IPS-15b (cell line): Measurements from ENCODE around the gene OR2A7.
"Not testable (repeated sequence)": the region's sequence is repeated elsewhere in the genome, so short reads cannot be mapped to it uniquely, and the experiment has no call there.

Experiments
- H3K27me3 ChIP-seq: one replicate; pipeline ENCODE4 v1.6.1; 2013; ENCODE audit warnings: low read length; ENCODE audit not compliant: control insufficient read depth, insufficient read depth
- H3K36me3 ChIP-seq: one replicate; pipeline ENCODE4 v1.6.1; 2013; ENCODE audit warnings: low read length; ENCODE audit not compliant: control insufficient read depth, insufficient read depth
- H3K4me1 ChIP-seq: one replicate; pipeline ENCODE4 v1.6.1; 2013; ENCODE audit warnings: mild to moderate bottlenecking, low read length; ENCODE audit not compliant: control insufficient read depth, insufficient read depth
- H3K4me3 ChIP-seq: one replicate; pipeline ENCODE4 v1.5.1; 2013; ENCODE audit warnings: low read depth, low read length
- H3K9ac ChIP-seq: one replicate; pipeline ENCODE4 v1.6.1; 2013; ENCODE audit warnings: low read depth, mild to moderate bottlenecking, low read length
- H3K9me3 ChIP-seq: one replicate; pipeline ENCODE4 v1.6.1; 2013; ENCODE audit warnings: mild to moderate bottlenecking, low read length; ENCODE audit not compliant: control insufficient read depth, insufficient read depth

Gene OR2A7

GRCh38 chr7:144264692-144265091 is at the start of gene OR2A7:
Gene OR2A7 (minus strand): TSS chr7:144264792. CDS start chr7:144259628, 5,164 bp downstream.
- H3K4me3 ChIP-seq, H3K36me3 ChIP-seq, H3K9ac ChIP-seq, H3K4me1 ChIP-seq, H3K9me3 ChIP-seq, H3K27me3 ChIP-seq: not testable (repeated sequence)

GRCh38 chr7:144311872-144312469 is 47.4 kb upstream of the OR2A7 start, which contains the start of gene OR2A1:
Gene OR2A1 (plus strand): TSS chr7:144312419. CDS start chr7:144318125, 5,706 bp downstream.
- not testable (repeated sequence) for H3K4me3 ChIP-seq

GRCh38 chr7:144311218-144311617 is 46.6 kb upstream of the OR2A7 start:
- H3K9ac ChIP-seq, H3K9me3 ChIP-seq, H3K4me3 ChIP-seq, H3K27me3 ChIP-seq, H3K4me1 ChIP-seq, H3K36me3 ChIP-seq: not testable (repeated sequence)

More at GRCh38 chr7:144311872-144312469, 47.4 kb upstream of the OR2A7 start, which contains the start of gene OR2A1:
- not testable (repeated sequence) for H3K9me3 ChIP-seq, H3K36me3 ChIP-seq, H3K27me3 ChIP-seq, H3K9ac ChIP-seq, H3K4me1 ChIP-seq

GRCh38 chr7:144309702-144310101 is 45.1 kb upstream of the OR2A7 start:
- H3K9ac ChIP-seq, H3K27me3 ChIP-seq, H3K36me3 ChIP-seq, H3K4me1 ChIP-seq, H3K4me3 ChIP-seq, H3K9me3 ChIP-seq: not testable (repeated sequence)

GRCh38 chr7:144305156-144305555 is 40.6 kb upstream of the OR2A7 start:
- H3K36me3 ChIP-seq, H3K4me1 ChIP-seq, H3K4me3 ChIP-seq, H3K9me3 ChIP-seq, H3K27me3 ChIP-seq, H3K9ac ChIP-seq: not testable (repeated sequence)

- not testable (repeated sequence) for H3K4me1 ChIP-seq, H3K36me3 ChIP-seq, H3K9me3 ChIP-seq, H3K9ac ChIP-seq, H3K27me3 ChIP-seq, H3K4me3 ChIP-seq
These were observed 39.0 kb upstream of the OR2A7 start for GRCh38 chr7:144303607-144304006.

- not testable (repeated sequence) for H3K9me3 ChIP-seq, H3K27me3 ChIP-seq, H3K4me1 ChIP-seq, H3K9ac ChIP-seq, H3K4me3 ChIP-seq, H3K36me3 ChIP-seq
These were observed 38.1 kb upstream of the OR2A7 start for GRCh38 chr7:144302578-144303303.

- not testable (repeated sequence) for H3K36me3 ChIP-seq, H3K27me3 ChIP-seq, H3K9ac ChIP-seq, H3K9me3 ChIP-seq, H3K4me1 ChIP-seq, H3K4me3 ChIP-seq
These were observed 29.4 kb upstream of the OR2A7 start for GRCh38 chr7:144293794-144294499.

GRCh38 chr7:144292384-144293161 is 28.0 kb upstream of the OR2A7 start:
- H3K9me3 ChIP-seq, H3K4me1 ChIP-seq, H3K4me3 ChIP-seq, H3K9ac ChIP-seq, H3K27me3 ChIP-seq, H3K36me3 ChIP-seq: not testable (repeated sequence)

GRCh38 chr7:144291607-144292006 is 27.0 kb upstream of the OR2A7 start:
- not testable (repeated sequence) for H3K36me3 ChIP-seq, H3K4me1 ChIP-seq, H3K9me3 ChIP-seq, H3K4me3 ChIP-seq, H3K27me3 ChIP-seq, H3K9ac ChIP-seq

GRCh38 chr7:144287171-144287784 is 22.7 kb upstream of the OR2A7 start:
- H3K36me3 ChIP-seq, H3K27me3 ChIP-seq, H3K9me3 ChIP-seq, H3K4me3 ChIP-seq, H3K4me1 ChIP-seq, H3K9ac ChIP-seq: not testable (repeated sequence)
